GM19455 (cell line): Measurements from ENCODE around the gene FBRSL1.

ENCODE experiments used
- ATAC-seq: cut with Tn5 transposase; IDR thresholded peaks from one replicate; pipeline ENCODE4 v1.9.1; 2021; ENCODE audit not compliant: unreplicated experiment

FBRSL1 gene

GRCh38 chr12:132483208-132483607 is 6.7 kb upstream of the FBRSL1 start:
- ATAC-seq, result no peak

DNA sequence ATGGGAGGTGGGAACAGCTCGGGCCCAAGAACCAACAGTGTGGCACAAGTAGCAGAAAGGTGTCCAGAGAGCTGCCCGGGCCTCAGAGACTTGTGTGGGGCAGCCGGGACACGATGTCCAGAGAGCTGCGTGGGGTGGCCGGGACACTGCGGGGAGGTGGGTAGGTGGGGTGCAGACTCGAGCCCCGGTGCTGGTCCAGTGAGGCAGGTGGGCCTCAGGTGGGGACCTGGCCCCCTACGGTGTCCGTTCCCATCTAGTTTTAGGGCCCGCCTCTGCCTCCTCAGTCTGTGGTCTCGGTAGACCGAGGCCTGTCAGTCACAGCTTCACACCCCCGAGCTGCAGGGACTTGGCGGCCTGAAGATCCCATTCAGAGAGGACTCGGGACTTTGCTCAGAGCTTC is 6.3 kb upstream of the FBRSL1 start:
- no peak for ATAC-seq

GRCh38 chr12:132484183-132484890 is 5.6 kb upstream of the FBRSL1 start:
- no peak for ATAC-seq

GRCh38 chr12:132484891-132485441 is 5.0 kb upstream of the FBRSL1 start:
- ATAC-seq, result no peak

- no peak for ATAC-seq
Measured at GRCh38 chr12:132485619-132486018, 4.3 kb upstream of the FBRSL1 start.

DNA sequence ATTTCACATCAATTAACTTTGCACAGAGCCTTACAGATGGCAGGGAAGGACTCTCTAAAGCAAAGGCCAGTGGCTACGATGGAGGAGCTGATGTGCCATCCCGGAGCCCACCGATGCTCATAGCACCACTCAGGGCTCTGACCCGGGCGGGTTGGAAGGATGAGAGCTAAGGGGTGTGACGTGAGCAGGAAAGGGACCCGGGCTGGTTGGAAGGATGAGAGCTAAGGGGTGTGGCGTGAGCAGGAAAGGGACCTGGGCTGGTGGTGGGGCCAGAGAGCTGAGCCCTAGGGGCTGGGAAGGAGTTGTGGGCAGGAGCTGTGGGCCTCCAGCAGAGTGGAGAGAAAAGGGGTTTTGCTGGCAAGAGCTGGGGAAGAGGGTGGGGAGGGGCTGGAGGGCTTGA is 3.8 kb upstream of the FBRSL1 start:
- no peak for ATAC-seq

- no peak for ATAC-seq
Measured at GRCh38 chr12:132486576-132486975, 3.4 kb upstream of the FBRSL1 start.

GRCh38 chr12:132487311-132487741 is 2.6 kb upstream of the FBRSL1 start:
- no peak for ATAC-seq

DNA sequence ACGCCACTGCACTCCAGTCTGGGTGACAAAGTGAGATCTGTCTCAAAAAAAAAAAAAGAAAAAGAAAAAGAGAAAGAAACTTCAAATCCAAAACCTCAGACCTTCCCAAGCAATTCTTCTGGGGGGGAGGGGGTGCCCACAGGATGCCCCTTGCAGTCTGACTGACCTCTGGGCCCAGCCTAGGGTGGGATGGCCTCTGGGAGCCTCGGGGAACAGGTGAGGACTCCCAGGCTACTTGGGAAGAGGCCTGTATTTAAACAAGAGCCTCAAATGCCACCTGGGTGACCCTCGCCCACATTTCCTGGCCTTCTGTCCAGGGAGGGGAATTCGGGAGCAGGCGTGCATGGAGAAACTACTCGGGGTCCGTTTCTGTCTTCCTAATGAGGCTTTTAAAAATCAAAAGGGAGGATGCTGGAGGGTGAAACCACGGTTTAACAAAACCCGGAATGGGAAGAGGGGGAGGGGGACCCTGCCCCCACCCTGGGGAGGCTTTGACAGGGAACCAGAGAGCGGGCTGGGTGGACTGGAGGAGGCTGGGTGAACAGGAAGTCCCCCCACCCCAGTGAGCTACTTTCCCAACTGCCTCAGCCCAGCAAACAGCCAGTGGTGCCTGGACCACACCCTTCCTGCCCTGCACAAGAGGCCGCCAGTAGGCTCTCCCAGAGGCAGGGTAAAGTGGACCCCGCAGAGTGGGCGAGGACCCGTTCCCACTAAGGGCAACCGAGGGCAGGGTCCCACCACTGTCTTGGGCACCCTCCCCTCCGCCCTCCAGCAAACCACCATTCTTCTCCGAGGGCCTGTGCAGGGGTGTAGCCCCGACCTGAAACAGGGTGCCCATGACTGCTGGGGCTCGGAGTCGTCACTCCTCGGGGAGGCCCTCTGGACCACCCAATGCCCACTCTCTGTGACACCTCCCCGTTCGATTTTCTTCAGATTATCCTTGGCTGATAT is 1.5 kb upstream of the FBRSL1 start:
- ATAC-seq, result peak; percentile 1

DNA sequence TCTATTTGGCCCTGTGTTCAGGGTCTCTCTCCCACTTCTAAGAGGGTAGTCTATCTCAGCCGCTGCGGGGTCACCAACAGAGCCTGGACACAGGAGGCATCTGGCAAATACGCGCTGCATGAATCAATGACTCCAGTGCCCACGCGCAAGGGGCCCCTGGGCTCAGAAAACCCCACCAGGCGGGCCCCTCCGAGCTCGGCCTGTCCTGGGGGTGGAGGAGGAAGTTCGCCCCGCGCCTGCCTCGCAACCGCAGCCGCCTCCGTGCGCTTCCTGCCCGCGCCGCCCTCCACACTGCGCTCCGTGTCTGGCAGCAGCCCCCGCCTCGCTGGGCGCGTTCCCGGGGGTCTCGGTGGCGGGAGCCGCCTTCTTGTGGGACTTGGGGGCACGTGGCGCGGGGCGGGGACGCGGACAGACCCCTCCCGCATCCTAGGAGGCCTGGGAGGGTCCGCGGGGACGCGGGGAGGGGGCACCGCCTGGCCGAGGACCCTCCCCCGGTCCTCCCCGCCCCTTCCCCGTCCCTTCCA is 811 bp upstream of the FBRSL1 start:
- peak; percentile 32 for ATAC-seq

- ATAC-seq, result no peak
Measured at GRCh38 chr12:132490422-132491137, 629 bp downstream of the FBRSL1 start.

DNA sequence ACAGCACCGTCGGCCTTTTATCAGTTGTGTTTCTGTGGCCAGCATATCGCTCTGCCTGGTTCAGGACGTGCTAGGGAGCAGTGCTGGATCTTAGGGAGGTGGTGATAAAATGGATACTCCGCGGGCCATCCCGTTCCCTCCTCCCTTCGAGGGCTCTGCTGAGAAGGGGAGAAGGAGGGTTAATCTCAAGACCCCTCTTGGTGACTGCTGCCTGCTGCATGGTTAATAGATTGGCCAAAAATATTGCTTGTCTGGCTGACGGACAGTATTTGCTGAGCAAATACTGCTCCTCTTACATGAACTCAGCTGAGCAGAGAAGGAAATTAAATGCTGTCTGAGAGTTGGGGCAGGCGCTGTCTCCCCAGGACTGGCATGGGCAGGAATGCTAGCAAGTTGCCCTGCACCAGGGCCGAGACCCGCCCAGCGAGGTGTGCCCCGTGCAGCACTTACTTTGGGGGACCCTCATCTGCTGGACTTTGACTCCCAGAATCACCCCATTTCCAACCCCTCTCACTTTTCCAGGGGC is 1.2 kb downstream of the FBRSL1 start:
- no peak for ATAC-seq

GRCh38 chr12:132491761-132492378 is 1.9 kb downstream of the FBRSL1 start:
- no peak for ATAC-seq

- ATAC-seq, result no peak
Measured at GRCh38 chr12:132492522-132492921, 2.6 kb downstream of the FBRSL1 start.

GRCh38 chr12:132492951-132493350 is 3.0 kb downstream of the FBRSL1 start:
- no peak for ATAC-seq

- no peak for ATAC-seq
Measured at GRCh38 chr12:132493482-132494178, 3.7 kb downstream of the FBRSL1 start.

- no peak for ATAC-seq
Measured at GRCh38 chr12:132494294-132495164, 4.6 kb downstream of the FBRSL1 start.

DNA sequence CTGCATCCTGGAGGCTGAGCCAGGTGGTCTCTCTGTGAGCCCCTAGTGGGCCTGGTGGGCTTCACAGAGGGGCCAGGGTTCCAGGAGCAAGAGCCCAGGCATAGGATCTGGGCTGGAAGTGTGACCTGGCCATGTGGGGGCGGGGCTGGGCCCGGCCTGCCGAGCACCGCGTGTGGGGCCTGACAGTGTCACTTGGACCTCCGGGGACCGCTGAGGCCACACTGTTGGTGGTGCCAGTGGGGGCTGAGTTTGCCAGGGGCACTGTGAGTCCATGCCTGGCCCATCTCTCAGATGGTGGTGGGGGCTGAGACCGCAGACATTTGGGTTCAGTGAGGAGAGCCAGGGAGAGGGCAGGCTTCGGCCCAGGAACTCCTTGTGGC is 5.2 kb downstream of the FBRSL1 start:
- no peak for ATAC-seq
